Measurements from ENCODE around the gene SHISA6. TPM values are rescaled to one million over a fixed set of nuclear protein-coding genes. Genes with fewer than 3 reads are reported as not detected.

The SHISA6 gene
- total RNA-seq, 2 donors from 2014 or later: 0.07 TPM; not detected in 1

DNA sequence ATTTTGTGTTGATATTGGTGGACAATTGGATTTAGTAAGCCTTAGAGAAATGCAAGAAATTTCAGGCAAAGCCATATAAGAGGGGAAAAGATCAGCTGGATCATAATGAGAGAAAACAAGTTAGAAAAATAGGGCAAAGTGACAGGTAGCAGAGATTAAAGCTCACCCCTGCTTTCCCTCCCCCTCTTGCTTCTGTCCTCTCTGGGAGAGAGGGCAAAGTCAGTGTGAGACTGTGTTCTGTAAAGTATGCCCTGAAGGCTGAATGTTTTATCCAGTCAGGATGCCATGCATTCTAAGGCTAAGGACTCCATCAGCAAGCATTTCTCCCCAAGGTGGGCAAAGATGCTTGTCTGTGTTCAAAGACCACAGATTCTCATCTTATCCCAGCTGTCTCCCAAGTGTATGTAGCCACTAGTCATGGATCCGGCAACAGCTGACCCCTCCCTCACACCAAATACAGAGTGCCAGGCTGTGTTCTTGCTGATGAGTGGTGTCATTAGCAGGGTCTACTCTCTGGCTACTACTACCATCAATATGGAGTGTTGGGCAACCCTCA is 221.1 kb downstream of the SHISA6 start:
- Histone ChIP-seq H3K27me3 (no peaks in the 10 kb centered on the region), H3K4me1 (no peaks in the 10 kb centered on the region), H3K9me3 (no peaks in the 10 kb centered on the region), H3K36me3 (no peaks in the 10 kb centered on the region), H3K4me3 (no peak overlapping the region), H3K27ac (no peak overlapping the region)
- DNase-seq (ENCODE audit: low spot score): peak; percentile 38
- TF ChIP-seq, protein P1, sequence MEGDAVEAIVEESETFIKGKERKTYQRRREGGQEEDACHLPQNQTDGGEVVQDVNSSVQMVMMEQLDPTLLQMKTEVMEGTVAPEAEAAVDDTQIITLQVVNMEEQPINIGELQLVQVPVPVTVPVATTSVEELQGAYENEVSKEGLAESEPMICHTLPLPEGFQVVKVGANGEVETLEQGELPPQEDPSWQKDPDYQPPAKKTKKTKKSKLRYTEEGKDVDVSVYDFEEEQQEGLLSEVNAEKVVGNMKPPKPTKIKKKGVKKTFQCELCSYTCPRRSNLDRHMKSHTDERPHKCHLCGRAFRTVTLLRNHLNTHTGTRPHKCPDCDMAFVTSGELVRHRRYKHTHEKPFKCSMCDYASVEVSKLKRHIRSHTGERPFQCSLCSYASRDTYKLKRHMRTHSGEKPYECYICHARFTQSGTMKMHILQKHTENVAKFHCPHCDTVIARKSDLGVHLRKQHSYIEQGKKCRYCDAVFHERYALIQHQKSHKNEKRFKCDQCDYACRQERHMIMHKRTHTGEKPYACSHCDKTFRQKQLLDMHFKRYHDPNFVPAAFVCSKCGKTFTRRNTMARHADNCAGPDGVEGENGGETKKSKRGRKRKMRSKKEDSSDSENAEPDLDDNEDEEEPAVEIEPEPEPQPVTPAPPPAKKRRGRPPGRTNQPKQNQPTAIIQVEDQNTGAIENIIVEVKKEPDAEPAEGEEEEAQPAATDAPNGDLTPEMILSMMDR (IDR thresholded peaks at IDR 0.05): no peak

DNA sequence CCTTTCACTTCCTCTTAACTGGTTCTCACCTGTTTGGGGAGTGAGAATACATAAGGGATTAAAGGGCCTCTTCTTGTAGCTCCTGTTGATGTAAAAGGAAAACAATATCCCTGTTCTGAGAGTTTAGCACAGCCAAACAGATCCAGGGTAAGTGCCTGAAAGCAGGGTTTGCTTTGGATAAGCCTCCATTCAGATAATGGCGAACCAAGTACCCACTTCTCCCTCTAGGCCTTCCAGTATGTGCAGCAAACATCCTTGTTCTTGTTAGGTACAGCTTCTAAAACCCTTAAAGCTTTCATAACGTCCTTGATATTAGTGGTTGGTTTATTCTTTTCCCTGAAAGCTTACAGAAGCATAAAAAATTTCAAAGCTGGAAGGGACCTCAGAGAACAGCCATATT is 226.6 kb downstream of the SHISA6 start:
- H3K27me3 ChIP-seq: no peaks in the 10 kb centered on the region
- TF ChIP-seq, protein P1 (IDR thresholded peaks at IDR 0.05): no peak
- H3K36me3 ChIP-seq: no peaks in the 10 kb centered on the region
- H3K4me3 ChIP-seq: no peak overlapping the region
- no peak overlapping the region for H3K27ac ChIP-seq
- no peaks in the 10 kb centered on the region for H3K4me1 ChIP-seq
- H3K9me3 ChIP-seq: no peaks in the 10 kb centered on the region
- DNase-seq (ENCODE audit: low spot score): peak; percentile 9

DNA sequence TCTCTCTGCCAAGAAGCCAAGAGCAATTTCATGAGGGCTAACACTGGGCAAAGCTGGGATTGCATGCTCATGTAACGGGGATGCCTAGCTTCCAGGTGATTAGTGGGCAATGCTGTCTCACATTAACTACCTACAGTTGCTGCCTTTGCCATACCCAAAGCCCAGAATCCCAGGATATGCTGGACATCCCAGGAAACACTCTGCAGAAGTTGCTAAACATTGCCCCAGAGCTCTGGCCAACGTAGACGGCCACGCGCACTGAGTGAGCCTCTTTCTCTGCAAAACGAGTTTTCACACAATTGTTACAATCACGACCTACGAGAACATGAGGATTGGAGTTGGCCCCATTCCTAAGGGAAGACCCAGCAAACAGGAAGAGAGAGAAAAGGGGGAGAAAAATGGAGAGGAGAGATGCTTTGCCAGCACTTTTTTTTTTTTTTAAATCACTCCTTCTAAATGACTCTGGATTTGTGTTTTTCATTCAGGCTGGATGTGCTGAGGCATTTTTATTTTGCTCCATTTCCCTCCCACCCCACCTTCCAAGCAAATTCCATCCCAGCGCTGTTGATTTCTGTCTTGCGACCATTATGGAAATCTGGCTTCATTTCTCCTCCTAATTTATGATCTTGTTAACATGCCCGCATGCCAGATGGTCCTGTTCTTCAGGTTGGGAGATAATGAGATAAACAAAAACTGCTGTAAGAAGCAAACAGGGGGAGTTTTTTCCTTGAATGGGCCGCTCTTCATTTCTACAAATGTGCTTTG is 244.5 kb downstream of the SHISA6 start:
- TF ChIP-seq, protein P1 (IDR thresholded peaks at IDR 0.05): no peak
- peak; percentile 28 for DNase-seq (ENCODE audit: low spot score)
- H3K4me3 ChIP-seq: no peak overlapping the region
- H3K36me3 ChIP-seq: no peaks in the 10 kb centered on the region
- no peaks in the 10 kb centered on the region for H3K9me3 ChIP-seq
- H3K27ac ChIP-seq: no peak overlapping the region
- no peaks in the 10 kb centered on the region for H3K27me3 ChIP-seq
- H3K4me1 ChIP-seq: no peaks in the 10 kb centered on the region

DNA sequence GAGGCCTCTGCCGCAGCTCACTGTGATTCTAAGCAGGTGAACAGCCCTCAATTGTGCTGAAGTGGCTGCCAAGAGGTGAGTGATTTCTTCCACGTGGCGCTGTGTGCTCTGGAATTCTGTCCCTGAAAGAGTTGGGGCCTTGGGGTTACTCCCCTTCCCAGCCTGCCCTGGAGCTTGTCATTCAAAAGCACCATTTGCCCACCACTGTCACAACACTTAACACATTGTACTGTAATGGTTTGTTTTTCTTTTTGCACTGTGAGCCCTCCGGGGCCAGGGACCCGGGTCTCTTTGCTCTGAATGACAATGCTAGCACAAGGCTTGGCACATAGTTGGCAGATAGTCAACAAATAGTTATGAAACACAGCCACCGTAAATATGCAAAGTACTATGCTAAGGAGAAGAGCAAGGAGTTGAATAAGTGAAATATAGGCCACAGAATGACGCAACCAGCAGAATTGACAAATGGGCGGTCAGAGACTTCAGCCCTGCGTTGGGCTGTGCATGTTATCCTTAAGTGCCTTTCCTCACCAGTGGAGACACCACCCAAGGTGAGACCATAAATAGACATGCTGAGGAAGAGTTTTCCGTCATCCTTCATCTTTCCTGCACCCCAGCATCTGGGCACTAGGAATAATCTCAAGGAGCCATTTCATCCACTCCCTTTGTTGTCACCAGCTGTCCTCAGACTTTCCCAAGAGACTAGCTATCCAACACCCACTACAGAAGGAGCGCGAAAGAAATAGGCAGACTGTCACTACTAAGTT is 245.3 kb downstream of the SHISA6 start:
- DNase-seq (ENCODE audit: low spot score): peak; percentile 16
- TF ChIP-seq, protein P1 (IDR thresholded peaks at IDR 0.05): no peak
- no peaks in the 10 kb centered on the region for H3K4me1 ChIP-seq
- H3K4me3 ChIP-seq: no peak overlapping the region
- H3K9me3 ChIP-seq: no peaks in the 10 kb centered on the region
- no peaks in the 10 kb centered on the region for H3K36me3 ChIP-seq
- H3K27me3 ChIP-seq: no peaks in the 10 kb centered on the region
- no peak overlapping the region for H3K27ac ChIP-seq

DNA sequence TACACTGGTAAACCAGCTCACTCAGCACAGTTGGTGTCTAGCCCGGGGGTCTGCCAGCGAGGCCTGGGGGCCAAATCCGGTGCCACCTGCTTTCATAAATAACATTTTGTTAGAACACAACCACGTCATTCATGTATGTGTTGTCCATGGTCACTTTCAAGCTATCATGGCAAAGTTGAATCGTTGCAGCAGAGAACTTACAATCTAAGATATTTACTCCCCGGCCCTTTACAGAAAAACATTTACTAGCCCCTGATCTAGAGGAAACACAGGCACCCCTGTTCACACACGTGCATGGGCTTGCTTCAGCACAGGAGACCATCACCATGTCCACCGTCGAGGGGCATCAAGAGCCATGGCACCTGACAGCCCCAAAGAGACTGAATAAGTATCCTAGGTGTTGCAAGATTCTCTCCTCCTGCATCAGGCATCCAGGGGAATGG is 245.9 kb downstream of the SHISA6 start:
- Histone ChIP-seq H3K9me3 (no peaks in the 10 kb centered on the region), H3K36me3 (no peaks in the 10 kb centered on the region), H3K4me3 (no peak overlapping the region), H3K27ac (no peak overlapping the region), H3K4me1 (no peaks in the 10 kb centered on the region), H3K27me3 (no peaks in the 10 kb centered on the region)
- TF ChIP-seq, protein P1 (IDR thresholded peaks at IDR 0.05): no peak
- DNase-seq (ENCODE audit: low spot score): peak; percentile 26
